GM23338 (cell line): ENCODE results near the gene CSH2.
"Not testable (repeated sequence)": the region's sequence is repeated elsewhere in the genome, so short reads cannot be mapped to it uniquely, and the experiment has no call there.

ENCODE experiments used
- CREB1 ChIP-seq: fragments of 250-450 bp; sonication (Bioruptor Pico); IDR thresholded peaks from 2 replicates; pipeline ENCODE4 v1.5.0; 2020; ENCODE audit warnings: low read depth, mild to moderate bottlenecking, moderate library complexity
- CTCF ChIP-seq, 2 experiments: fragments of 200-600 bp in 1 of 2; sonication (generic) in 1 of 2; conservative IDR thresholded peaks; 2 replicates each; pipeline versions ENCODE4 v1.5.1 to v1.6.1; 2016 to 2017; ENCODE audit warnings: antibody characterized with exemption in 2 of 2, low read depth in 2 of 2, mild to moderate bottlenecking in 2 of 2, moderate library complexity in 1 of 2
- ETS1 ChIP-seq: IDR thresholded peaks from 2 replicates; pipeline ENCODE4 v1.6.1; 2016; ENCODE audit warnings: antibody characterized with exemption
- EZH2 ChIP-seq: fragments of 200-600 bp; sonication (generic); IDR thresholded peaks from one replicate; pipeline ENCODE4 v1.8.0; 2017; ENCODE audit warnings: antibody characterized with exemption, mild to moderate bottlenecking, low read depth; ENCODE audit not compliant: unreplicated experiment
- EZH2phosphoT487 ChIP-seq: fragments of 200-600 bp; sonication (generic); IDR thresholded peaks from one replicate; pipeline ENCODE4 v1.8.1; 2018; ENCODE audit warnings: antibody characterized with exemption; ENCODE audit not compliant: unreplicated experiment
- JUNB ChIP-seq: IDR thresholded peaks from one replicate; pipeline ENCODE4 v1.6.1; 2016; ENCODE audit warnings: antibody characterized with exemption; ENCODE audit not compliant: unreplicated experiment
- NANOG ChIP-seq: IDR thresholded peaks from 2 replicates; pipeline ENCODE4 v1.6.1; 2016; ENCODE audit warnings: antibody characterized with exemption, borderline replicate concordance
- POLR2AphosphoS5 ChIP-seq: IDR thresholded peaks from 2 replicates; pipeline ENCODE4 v1.6.1; 2016; ENCODE audit warnings: antibody characterized with exemption, low read depth
- REST ChIP-seq: IDR thresholded peaks from one replicate; pipeline ENCODE4 v1.6.1; 2018; ENCODE audit warnings: antibody characterized with exemption; ENCODE audit not compliant: unreplicated experiment
- STAT1 ChIP-seq: IDR thresholded peaks from one replicate; pipeline ENCODE4 v1.6.1; 2016; ENCODE audit warnings: antibody characterized with exemption; ENCODE audit not compliant: unreplicated experiment
- ZNF114 ChIP-seq: fragments of 250-450 bp; sonication (Bioruptor Pico); IDR thresholded peaks from 2 replicates; pipeline ENCODE4 v1.5.0; 2020; ENCODE audit warnings: mild to moderate bottlenecking, moderate library complexity
- ZNF331 ChIP-seq: fragments of 250-450 bp; sonication (Bioruptor Pico); IDR thresholded peaks from 2 replicates; pipeline ENCODE4 v1.5.0; 2020; ENCODE audit warnings: low read depth, mild to moderate bottlenecking, moderate library complexity

DNA sequence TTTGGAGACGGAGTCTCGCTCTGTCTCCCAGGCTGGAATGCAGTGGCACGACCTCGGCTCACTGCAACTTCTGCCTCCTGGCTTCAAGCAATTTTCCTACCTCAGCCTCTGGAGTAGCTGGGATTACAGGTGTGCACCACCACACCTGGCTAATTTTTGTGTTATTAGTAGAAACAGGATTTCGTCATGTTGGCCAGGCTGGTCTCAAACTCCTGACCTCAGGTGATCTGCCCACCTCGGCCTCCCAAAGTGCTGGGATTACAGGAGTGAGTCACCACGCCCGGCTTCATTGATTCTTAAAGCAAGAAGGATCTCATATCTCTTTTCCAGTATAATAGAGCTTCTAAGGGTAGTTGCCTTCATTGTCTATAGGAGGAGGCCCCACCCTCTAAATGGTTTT, 31.3 kb upstream of the CSH2 start:
- TF ChIP-seq CTCF (conservative IDR thresholded peaks at IDR 0.05; ENCODE audit: low read depth in 2 of 2); POLR2AphosphoS5; CREB1 (CRISPR knock-in tag); EZH2; JUNB; EZH2phosphoT487; ZNF114 (CRISPR knock-in tag); REST; NANOG; ZNF331; STAT1; ETS1: not testable (repeated sequence)
